GM21576 (cell line): ENCODE results near the gene TIMM29.

Source experiments
- ATAC-seq: cut with Tn5 transposase; IDR thresholded peaks from one replicate; pipeline ENCODE4 v1.9.1; 2021; ENCODE audit warnings: mild to moderate bottlenecking, moderate library complexity; ENCODE audit not compliant: unreplicated experiment

Gene TIMM29

DNA sequence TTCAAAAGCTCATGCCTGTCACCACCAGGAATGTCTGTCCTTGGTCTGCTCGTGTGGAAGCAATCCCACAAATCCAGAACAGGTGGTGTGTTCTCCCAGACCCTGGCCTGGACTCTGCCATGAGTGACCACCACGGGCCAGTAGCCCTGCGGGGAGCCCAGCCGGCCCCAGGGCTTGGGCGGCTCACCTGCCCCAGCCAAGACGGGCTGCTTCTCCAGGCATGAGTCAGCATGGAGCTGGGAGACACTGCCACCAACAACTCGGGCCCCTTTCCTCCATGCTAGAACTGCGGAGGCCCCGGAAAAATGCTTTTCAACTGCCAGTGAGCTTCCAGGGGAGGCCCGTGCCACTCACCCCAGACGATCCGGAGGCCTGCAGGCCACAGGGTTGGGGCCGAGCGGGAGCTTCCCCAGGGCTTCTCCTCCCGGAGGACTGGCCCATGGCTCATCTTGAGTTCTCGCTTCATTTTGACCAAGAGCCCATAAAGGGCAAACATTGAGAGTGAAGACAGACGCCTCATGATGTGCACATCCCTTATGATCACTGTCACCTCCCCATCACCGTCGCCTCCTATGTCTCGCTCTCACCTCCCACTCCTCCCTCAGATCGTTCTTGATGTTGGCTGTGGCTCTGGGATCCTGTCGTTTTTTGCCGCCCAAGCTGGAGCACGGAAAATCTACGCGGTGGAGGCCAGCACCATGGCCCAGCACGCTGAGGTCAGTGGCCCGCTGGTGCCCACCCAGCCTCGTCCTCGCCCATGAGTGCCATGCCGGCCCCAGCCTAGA is 16.8 kb upstream of the TIMM29 start:
- no peak for ATAC-seq

GRCh38 chr19:10912619-10913018 is 16.0 kb upstream of the TIMM29 start:
- no peak for ATAC-seq

GRCh38 chr19:10913716-10914340 is 14.8 kb upstream of the TIMM29 start:
- ATAC-seq = no peak

GRCh38 chr19:10915130-10916091 is 13.2 kb upstream of the TIMM29 start:
- ATAC-seq = no peak

- no peak for ATAC-seq
Observed at GRCh38 chr19:10916602-10917001, 12.0 kb upstream of the TIMM29 start.

DNA sequence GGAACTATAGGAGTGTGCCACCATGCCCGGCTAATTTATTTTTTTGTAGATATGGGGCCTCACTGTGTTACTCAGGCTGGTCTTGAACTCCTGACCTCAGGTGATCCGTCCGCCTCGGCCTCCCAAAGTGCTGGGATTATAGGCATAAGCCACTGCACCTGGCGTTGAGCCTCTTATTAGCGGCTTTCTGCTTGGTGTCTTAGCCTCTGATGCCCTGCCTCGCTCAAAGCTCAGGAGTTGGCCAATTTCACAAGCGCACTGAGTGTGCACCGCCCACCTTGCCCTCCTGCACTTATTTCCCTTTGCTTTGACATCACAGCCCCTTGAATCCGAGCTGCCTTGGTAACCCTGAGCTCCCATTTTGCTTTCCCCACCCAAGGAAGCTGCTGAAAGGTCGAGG is 10.3 kb upstream of the TIMM29 start:
- no peak for ATAC-seq

GRCh38 chr19:10919352-10920287 is 9.0 kb upstream of the TIMM29 start:
- ATAC-seq = no peak

DNA sequence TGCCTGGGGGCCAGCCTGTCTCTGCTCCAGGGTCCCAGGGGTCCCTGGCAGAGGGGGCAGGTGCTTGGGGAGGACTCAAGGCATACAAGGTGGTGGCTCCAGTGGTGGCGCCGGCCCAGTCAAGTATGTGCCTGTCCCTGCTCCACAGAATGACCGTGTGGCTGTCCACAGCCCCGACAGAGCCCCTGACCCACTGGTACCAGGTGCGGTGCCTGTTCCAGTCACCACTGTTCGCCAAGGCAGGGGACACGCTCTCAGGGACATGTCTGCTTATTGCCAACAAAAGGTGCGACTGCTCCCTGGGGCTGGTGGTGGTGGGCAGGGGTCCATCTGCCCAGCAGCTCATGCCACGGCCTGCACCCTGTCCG is 8.3 kb upstream of the TIMM29 start:
- ATAC-seq = no peak

- no peak for ATAC-seq
Observed at GRCh38 chr19:10920781-10921180, 7.8 kb upstream of the TIMM29 start.

DNA sequence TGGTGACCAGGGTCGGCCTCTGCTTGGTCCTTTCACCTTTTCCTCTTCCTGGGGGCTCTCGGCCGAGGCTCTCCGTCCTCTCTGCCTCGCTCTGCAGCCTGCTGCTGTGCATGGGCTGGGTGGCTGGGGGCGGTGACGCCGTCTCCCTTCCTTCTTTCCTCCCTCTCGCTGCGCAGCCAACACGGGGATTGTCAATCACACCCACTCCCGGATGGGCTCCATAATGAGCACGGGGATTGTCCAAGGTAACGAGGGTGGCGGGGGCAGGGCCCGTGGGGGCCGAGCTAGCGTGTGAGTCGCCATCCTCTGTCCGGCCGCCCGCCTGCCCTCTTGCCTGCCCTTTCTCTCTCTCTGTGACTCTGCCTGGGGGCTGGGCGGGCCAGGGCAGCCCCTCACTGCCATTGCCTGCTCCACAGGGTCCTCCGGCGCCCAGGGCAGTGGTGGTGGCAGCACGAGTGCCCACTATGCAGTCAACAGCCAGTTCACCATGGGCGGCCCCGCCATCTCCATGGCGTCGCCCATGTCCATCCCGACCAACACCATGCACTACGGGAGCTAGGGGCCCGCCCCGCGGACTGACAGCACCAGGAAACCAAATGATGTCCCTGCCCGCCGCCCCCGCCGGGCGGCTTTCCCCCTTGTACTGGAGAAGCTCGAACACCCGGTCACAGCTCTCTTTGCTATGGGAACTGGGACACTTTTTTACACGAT is 7.3 kb upstream of the TIMM29 start:
- no peak for ATAC-seq

GRCh38 chr19:10921910-10922637 is 6.5 kb upstream of the TIMM29 start:
- ATAC-seq = no peak

- no peak for ATAC-seq
Observed at GRCh38 chr19:10922638-10923014, 6.0 kb upstream of the TIMM29 start.

DNA sequence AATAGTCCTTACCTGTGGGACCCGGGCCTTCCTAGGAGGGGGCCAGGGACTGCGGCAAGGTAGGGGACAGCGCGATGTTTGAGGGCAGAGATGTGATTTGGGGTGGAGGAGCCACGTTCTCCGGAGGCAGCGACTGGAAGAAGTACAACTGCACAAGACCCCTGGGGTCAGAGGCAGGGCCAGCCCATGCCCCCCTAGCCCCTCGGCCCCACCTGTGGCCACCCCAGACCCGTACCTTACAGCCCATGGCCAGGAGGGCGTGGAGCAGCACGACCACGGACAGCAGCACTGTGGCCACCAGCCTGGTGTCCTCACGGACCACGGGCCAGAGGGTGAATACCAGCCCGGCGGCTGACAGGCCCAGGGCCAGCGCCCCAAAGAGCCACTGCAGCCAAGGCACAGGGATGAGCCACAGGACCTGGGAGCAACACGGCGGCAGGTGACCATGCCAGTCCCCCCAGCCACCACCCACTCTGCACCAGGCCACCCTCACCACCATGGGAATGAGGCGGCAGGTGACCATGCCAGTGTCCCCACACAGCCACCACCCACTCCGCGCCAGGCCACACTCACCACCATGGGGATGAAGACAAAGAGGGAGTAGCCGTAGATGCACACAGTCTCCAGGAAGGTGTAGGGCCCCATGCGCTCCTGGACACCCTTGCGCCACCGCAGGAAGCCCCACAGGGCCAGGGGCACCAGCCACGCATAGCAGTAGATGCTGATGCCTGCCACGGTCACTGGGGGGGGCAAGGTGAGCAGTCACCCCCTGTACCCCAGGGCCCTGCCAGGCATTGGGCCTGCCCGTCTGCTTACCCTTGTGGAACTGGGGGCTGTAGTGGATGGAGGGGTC is 5.1 kb upstream of the TIMM29 start:
- ATAC-seq = no peak

DNA sequence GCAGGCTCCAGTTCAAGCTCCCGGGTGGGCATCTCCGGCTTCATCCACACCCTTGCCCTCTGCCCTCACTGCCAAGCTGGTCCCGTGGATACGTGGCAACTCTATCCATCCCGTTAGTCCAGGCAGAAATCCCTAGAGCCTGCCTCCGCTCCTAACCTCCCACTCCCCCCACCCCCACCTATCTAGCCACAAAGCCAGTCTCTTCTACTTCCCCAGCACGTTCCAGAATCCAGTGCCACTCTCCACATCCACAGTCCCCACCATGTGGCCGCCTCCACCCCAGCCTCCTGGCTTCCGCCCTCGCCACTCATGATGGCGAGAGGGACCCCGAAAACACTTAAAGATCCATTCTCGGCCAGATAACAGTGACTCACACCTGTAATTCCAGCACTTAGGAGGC is 4.0 kb upstream of the TIMM29 start:
- ATAC-seq = no peak

DNA sequence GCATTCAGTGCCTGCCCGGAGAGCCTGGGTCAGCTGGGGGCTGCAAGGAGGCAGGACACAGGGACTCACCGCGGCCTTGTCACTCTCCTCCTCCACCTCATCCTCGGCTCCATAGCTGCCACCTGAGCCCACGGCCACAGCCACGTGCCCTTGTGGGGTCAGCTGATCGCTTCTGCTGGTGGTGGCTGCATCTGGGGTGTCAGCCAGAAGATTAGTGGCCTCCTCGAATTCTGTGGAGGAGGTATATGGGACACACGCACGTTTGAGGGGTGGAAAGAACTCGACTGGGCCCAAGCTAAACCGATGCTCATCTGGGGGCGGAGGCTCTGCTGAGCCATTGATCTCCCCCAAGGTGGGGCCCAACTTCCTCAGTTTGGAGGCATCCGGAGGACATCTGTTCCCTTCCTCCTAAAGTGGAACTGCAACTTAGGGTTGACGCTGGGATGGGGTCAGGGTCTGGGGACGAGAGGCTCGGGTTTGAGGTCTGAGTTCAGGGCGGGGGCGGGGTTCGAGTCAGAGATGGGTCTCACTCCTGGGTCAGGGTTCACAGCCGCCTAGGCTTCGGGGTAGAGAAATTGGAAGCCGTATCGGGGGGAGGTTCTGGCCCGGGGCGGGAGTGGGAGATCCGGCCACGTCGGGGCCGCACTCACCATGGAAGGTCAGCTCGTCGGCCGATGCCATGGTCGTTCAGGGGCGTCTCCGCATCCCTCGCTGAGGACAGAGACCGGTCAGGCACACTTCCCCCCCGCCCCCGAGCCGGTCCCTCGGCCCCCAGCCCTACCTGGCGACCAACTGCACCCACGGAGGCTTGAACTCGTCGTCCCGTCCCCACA is 665 bp upstream of the TIMM29 start:
- peak; percentile 6 for ATAC-seq

DNA sequence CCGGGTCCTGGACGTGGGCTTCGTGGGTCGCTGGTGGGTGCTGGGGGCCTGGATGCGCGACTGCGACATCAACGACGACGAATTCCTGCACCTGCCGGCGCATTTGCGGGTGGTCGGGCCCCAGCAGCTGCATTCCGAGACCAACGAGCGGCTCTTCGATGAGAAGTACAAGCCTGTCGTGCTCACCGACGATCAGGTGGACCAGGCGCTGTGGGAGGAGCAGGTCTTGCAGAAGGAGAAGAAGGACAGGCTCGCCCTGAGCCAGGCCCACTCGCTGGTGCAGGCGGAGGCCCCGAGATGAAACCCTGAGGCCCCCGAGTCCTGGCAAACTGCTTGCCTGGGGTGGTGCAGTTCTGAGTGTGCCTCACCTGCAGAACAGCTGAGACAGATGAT is 787 bp downstream of the TIMM29 start:
- no peak for ATAC-seq

GRCh38 chr19:10935371-10936059 is 6.9 kb downstream of the TIMM29 start:
- no peak for ATAC-seq
